ENCODE results near the gene SC5D. TPM values are rescaled to one million over a fixed set of nuclear protein-coding genes. Genes with fewer than 3 reads are reported as not detected.

SC5D gene
- total and polyA plus RNA-seq, 5 donors from 2014 or later = 8.0 to 81.4 (median 10.9) TPM

- no peak overlapping the region for H3K27ac ChIP-seq (ENCODE audit: insufficient read depth, low read length, poor library complexity, severe bottlenecking)
- H3K9me3 Mint-ChIP-seq = no peaks in the 10 kb centered on the region
- H3K9me3 ChIP-seq (ENCODE audit: control insufficient read depth in 2 of 2, low read length in 2 of 2) = no peaks in the 10 kb centered on the region
- H3K4me1 ChIP-seq (ENCODE audit: control insufficient read depth, insufficient read depth, low read length, poor library complexity, severe bottlenecking) = no peaks in the 10 kb centered on the region
- DNase-seq (no peak), ATAC-seq (ENCODE audit: low read depth in 2 of 2) (no peak)
- H3K4me3 ChIP-seq (ENCODE audit: low read depth, low read length) = no peak overlapping the region
- H3K27me3 Mint-ChIP-seq = peaks cover 56% of the 10 kb centered on the region
- H3K4me3 Mint-ChIP-seq = no peak overlapping the region
- no peaks in the 10 kb centered on the region for H3K36me3 ChIP-seq (ENCODE audit: control insufficient read depth, insufficient read depth, low read length)
- H3K27me3 ChIP-seq (ENCODE audit: control insufficient read depth, insufficient read depth, low read length) = peaks cover 34% of the 10 kb centered on the region
- H3K4me1 Mint-ChIP-seq = peaks cover 0 to 3% (median 0%) of the 10 kb centered on the region in 4 donors
- no peaks in the 10 kb centered on the region for H3K36me3 Mint-ChIP-seq
- no peak overlapping the region for H3K27ac Mint-ChIP-seq
These were observed 22.4 kb upstream of the SC5D start for GRCh38 chr11:121270001-121270678.

GRCh38 chr11:121274332-121274991 lies 18.1 kb upstream of the SC5D start:
- H3K4me3 ChIP-seq (ENCODE audit: low read depth, low read length) = no peak overlapping the region
- no peaks in the 10 kb centered on the region for H3K4me1 ChIP-seq (ENCODE audit: control insufficient read depth, insufficient read depth, low read length, poor library complexity, severe bottlenecking)
- H3K27me3 Mint-ChIP-seq = peaks cover 47% of the 10 kb centered on the region
- H3K36me3 ChIP-seq (ENCODE audit: control insufficient read depth, insufficient read depth, low read length) = no peaks in the 10 kb centered on the region
- H3K4me3 Mint-ChIP-seq = no peak overlapping the region
- peaks cover 0 to 5% of the 10 kb centered on the region in 2 experiments for H3K9me3 ChIP-seq (ENCODE audit: control insufficient read depth in 2 of 2, low read length in 2 of 2)
- peaks cover 0 to 3% (median 0%) of the 10 kb centered on the region in 4 donors for H3K4me1 Mint-ChIP-seq
- no peak for ATAC-seq (ENCODE audit: low read depth in 2 of 2)
- H3K9me3 Mint-ChIP-seq = peaks cover 2 to 15% (median 9%) of the 10 kb centered on the region in 7 donors
- DNase-seq = no peak
- peaks cover 20% of the 10 kb centered on the region for H3K27me3 ChIP-seq (ENCODE audit: control insufficient read depth, insufficient read depth, low read length)
- H3K36me3 Mint-ChIP-seq = no peaks in the 10 kb centered on the region
- H3K27ac ChIP-seq (ENCODE audit: insufficient read depth, low read length, poor library complexity, severe bottlenecking) = no peak overlapping the region
- no peak overlapping the region for H3K27ac Mint-ChIP-seq

GRCh38 chr11:121281698-121282097 lies 10.9 kb upstream of the SC5D start:
- peaks cover 20% of the 10 kb centered on the region for H3K27me3 ChIP-seq (ENCODE audit: control insufficient read depth, insufficient read depth, low read length)
- H3K4me1 ChIP-seq (ENCODE audit: control insufficient read depth, insufficient read depth, low read length, poor library complexity, severe bottlenecking) = no peaks in the 10 kb centered on the region
- H3K27ac Mint-ChIP-seq = no peak overlapping the region
- H3K36me3 Mint-ChIP-seq = no peaks in the 10 kb centered on the region
- H3K9me3 ChIP-seq (ENCODE audit: control insufficient read depth in 2 of 2, low read length in 2 of 2) = peaks cover 0 to 5% of the 10 kb centered on the region in 2 experiments
- H3K4me1 Mint-ChIP-seq = no peaks in the 10 kb centered on the region
- H3K27me3 Mint-ChIP-seq = peaks cover 63% of the 10 kb centered on the region
- ATAC-seq (ENCODE audit: low read depth in 2 of 2) = no peak
- H3K36me3 ChIP-seq (ENCODE audit: control insufficient read depth, insufficient read depth, low read length) = no peaks in the 10 kb centered on the region
- DNase-seq = no peak
- no peak overlapping the region for H3K4me3 ChIP-seq (ENCODE audit: low read depth, low read length)
- H3K27ac ChIP-seq (ENCODE audit: insufficient read depth, low read length, poor library complexity, severe bottlenecking) = no peak overlapping the region
- H3K9me3 Mint-ChIP-seq = peaks cover 1 to 16% (median 9%) of the 10 kb centered on the region in 7 donors
- H3K4me3 Mint-ChIP-seq = no peak overlapping the region

DNA sequence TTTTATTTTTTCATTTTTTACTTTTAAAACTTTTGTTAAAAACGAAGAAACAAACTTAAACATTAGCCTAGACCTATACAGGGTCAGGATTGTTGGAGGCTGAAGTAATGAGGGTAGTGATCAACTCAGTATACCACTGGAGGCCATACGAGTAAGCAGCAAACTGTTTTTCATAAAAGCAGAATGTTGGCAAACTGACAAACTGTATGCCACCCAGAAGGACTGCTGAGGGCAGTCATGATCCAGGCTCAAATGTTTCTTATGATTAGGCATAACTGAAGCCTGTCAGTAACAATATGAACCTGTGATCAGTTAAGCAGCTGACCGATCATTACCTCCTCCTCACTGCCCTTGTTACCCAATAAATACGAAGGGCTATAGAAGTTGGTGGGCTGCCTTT lies 10.2 kb upstream of the SC5D start:
- DNase-seq = no peak
- H3K4me3 Mint-ChIP-seq = no peak overlapping the region
- H3K27me3 ChIP-seq (ENCODE audit: control insufficient read depth, insufficient read depth, low read length) = peaks cover 20% of the 10 kb centered on the region
- no peaks in the 10 kb centered on the region for H3K36me3 ChIP-seq (ENCODE audit: control insufficient read depth, insufficient read depth, low read length)
- no peaks in the 10 kb centered on the region for H3K36me3 Mint-ChIP-seq
- ATAC-seq (ENCODE audit: low read depth in 2 of 2) = no peak
- no peak overlapping the region for H3K27ac Mint-ChIP-seq
- peaks cover 1 to 16% (median 9%) of the 10 kb centered on the region in 7 donors for H3K9me3 Mint-ChIP-seq
- no peaks in the 10 kb centered on the region for H3K4me1 ChIP-seq (ENCODE audit: control insufficient read depth, insufficient read depth, low read length, poor library complexity, severe bottlenecking)
- no peak overlapping the region for H3K27ac ChIP-seq (ENCODE audit: insufficient read depth, low read length, poor library complexity, severe bottlenecking)
- H3K9me3 ChIP-seq (ENCODE audit: control insufficient read depth in 2 of 2, low read length in 2 of 2) = peaks cover 0 to 5% of the 10 kb centered on the region in 2 experiments
- H3K4me3 ChIP-seq (ENCODE audit: low read depth, low read length) = no peak overlapping the region
- peaks cover 67% of the 10 kb centered on the region for H3K27me3 Mint-ChIP-seq
- no peaks in the 10 kb centered on the region for H3K4me1 Mint-ChIP-seq

GRCh38 chr11:121282886-121283502 lies 9.6 kb upstream of the SC5D start:
- H3K4me1 ChIP-seq (ENCODE audit: control insufficient read depth, insufficient read depth, low read length, poor library complexity, severe bottlenecking) = no peaks in the 10 kb centered on the region
- no peak overlapping the region for H3K27ac ChIP-seq (ENCODE audit: insufficient read depth, low read length, poor library complexity, severe bottlenecking)
- peaks cover 0 to 5% of the 10 kb centered on the region in 2 experiments for H3K9me3 ChIP-seq (ENCODE audit: control insufficient read depth in 2 of 2, low read length in 2 of 2)
- H3K36me3 ChIP-seq (ENCODE audit: control insufficient read depth, insufficient read depth, low read length) = no peaks in the 10 kb centered on the region
- DNase-seq (no peak), ATAC-seq (ENCODE audit: low read depth in 2 of 2) (no peak)
- Mint-ChIP-seq H3K27ac (no peak overlapping the region), H3K27me3 (peaks cover 66% of the 10 kb centered on the region), H3K4me3 (no peak overlapping the region), H3K4me1 (no peaks in the 10 kb centered on the region), H3K36me3 (no peaks in the 10 kb centered on the region), H3K9me3 (peaks cover under 1 to 12% (median 6%) of the 10 kb centered on the region in 7 donors)
- no peak overlapping the region for H3K4me3 ChIP-seq (ENCODE audit: low read depth, low read length)
- peaks cover 21% of the 10 kb centered on the region for H3K27me3 ChIP-seq (ENCODE audit: control insufficient read depth, insufficient read depth, low read length)

DNA sequence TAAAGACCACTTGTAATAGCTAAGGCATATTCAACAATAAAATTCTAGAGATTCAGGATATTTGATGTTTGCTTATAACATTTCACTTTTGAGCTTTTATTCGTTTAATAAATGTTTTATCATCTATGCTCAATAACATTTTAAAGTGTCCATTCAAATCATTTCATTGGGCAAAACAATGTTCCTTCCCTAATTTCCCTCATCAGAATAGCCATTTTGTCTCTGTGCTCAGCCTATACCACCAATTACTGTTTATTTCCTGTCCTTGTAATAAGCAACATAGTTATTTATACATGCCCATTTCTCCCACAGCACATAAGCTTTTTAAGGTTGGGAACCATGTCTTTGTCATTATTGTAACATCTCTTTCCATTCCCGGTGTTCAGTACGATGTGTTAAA lies 1.3 kb upstream of the SC5D start:
- Histone ChIP-seq H3K4me1 (ENCODE audit: control insufficient read depth, insufficient read depth, low read length, poor library complexity, severe bottlenecking) (peaks cover 27% of the 10 kb centered on the region), H3K36me3 (ENCODE audit: control insufficient read depth, insufficient read depth, low read length) (no peaks in the 10 kb centered on the region), H3K27me3 (ENCODE audit: control insufficient read depth, insufficient read depth, low read length) (peaks cover 1% of the 10 kb centered on the region), H3K9me3 (ENCODE audit: control insufficient read depth in 2 of 2, low read length in 2 of 2) (no peaks in the 10 kb centered on the region), H3K4me3 (ENCODE audit: low read depth, low read length) (no peak overlapping the region), H3K27ac (ENCODE audit: insufficient read depth, low read length, poor library complexity, severe bottlenecking) (peak overlapping the region; percentile 94)
- Mint-ChIP-seq H3K9me3 (peaks cover 0 to 3% (median 0%) of the 10 kb centered on the region in 7 donors), H3K4me1 (peaks cover 6 to 47% (median 24%) of the 10 kb centered on the region in 4 donors), H3K27ac (peak overlapping the region in 2 of 3 donors; percentile 98 to 99), H3K4me3 (peak overlapping the region in 3 of 4 donors; percentile 55 to 88 (median 59)), H3K27me3 (peaks cover 19% of the 10 kb centered on the region), H3K36me3 (peaks cover 2% of the 10 kb centered on the region)
- ATAC-seq (ENCODE audit: low read depth in 2 of 2) (no peak), DNase-seq (no peak)

- ATAC-seq (ENCODE audit: low read depth in 2 of 2) (peak; percentile 26 to 30), DNase-seq (peak in 1 of 3 donors; percentile 67)
- peak overlapping the region; percentile 98 to 100 (median 99) for H3K27ac Mint-ChIP-seq
These were observed 576 bp upstream of the SC5D start for GRCh38 chr11:121291896-121292494.

More at GRCh38 chr11:121291896-121292494, 576 bp upstream of the SC5D start:
- peaks cover 27% of the 10 kb centered on the region for H3K4me1 ChIP-seq (ENCODE audit: control insufficient read depth, insufficient read depth, low read length, poor library complexity, severe bottlenecking)
- peaks cover 8 to 53% (median 29%) of the 10 kb centered on the region in 4 donors for H3K4me1 Mint-ChIP-seq
- H3K27me3 ChIP-seq (ENCODE audit: control insufficient read depth, insufficient read depth, low read length) = peaks cover 1% of the 10 kb centered on the region
- no peaks in the 10 kb centered on the region for H3K36me3 ChIP-seq (ENCODE audit: control insufficient read depth, insufficient read depth, low read length)
- peaks cover 6% of the 10 kb centered on the region for H3K36me3 Mint-ChIP-seq
- peaks cover 19% of the 10 kb centered on the region for H3K27me3 Mint-ChIP-seq
- peak overlapping the region; percentile 94 for H3K27ac ChIP-seq (ENCODE audit: insufficient read depth, low read length, poor library complexity, severe bottlenecking)
- no peaks in the 10 kb centered on the region for H3K9me3 ChIP-seq (ENCODE audit: control insufficient read depth in 2 of 2, low read length in 2 of 2)
- peak overlapping the region; percentile 88 to 96 (median 92) for H3K4me3 Mint-ChIP-seq
- H3K4me3 ChIP-seq (ENCODE audit: low read depth, low read length) = peak overlapping the region; percentile 93
- H3K9me3 Mint-ChIP-seq = peaks cover 0 to 3% (median 0%) of the 10 kb centered on the region in 7 donors

Data from CD4-positive, CD25-positive, alpha-beta regulatory T cell (primary cell).